ENCODE measurements around the gene DPYSL4.

The DPYSL4 gene

GRCh38 chr10:132176623-132177500 is 9.9 kb upstream of the DPYSL4 start:
- H3K4me2 ChIP-seq (ENCODE audit: low read length), result no peak overlapping the region
- H3K79me2 ChIP-seq (ENCODE audit: control insufficient read depth, low read length), result no peaks in the 10 kb centered on the region
- no peaks in the 10 kb centered on the region for H4K20me1 ChIP-seq (ENCODE audit: control insufficient read depth, insufficient read depth, low read depth, low read length)
- no peak overlapping the region for H3K4me3 ChIP-seq (ENCODE audit: low read length)
- peaks cover 15% of the 10 kb centered on the region; the same call in 1 of the 2 replicates for H3K9me3 ChIP-seq (ENCODE audit: control insufficient read depth, insufficient read depth, low read length)
- H3K27me3 ChIP-seq (ENCODE audit: control insufficient read depth, low read length), result no peaks in the 10 kb centered on the region
- no peaks in the 10 kb centered on the region for H3K9me2 ChIP-seq (replicated peaks; ENCODE audit: control insufficient read depth, low read length)
- no peaks in the 10 kb centered on the region for H3K36me3 ChIP-seq (ENCODE audit: control insufficient read depth, low read length)
- no peaks in the 10 kb centered on the region for H3K4me1 ChIP-seq (ENCODE audit: control insufficient read depth, low read length)
- TF ChIP-seq EZH2phosphoT487 (IDR thresholded peaks at IDR 0.05; ENCODE audit: borderline replicate concordance, low read length) (no peak), CTCF (IDR thresholded peaks at IDR 0.05; ENCODE audit: low read depth, low read length, poor library complexity, severe bottlenecking) (no peak)
- no peak overlapping the region for H3K27ac ChIP-seq (ENCODE audit: low read depth, low read length)
- no peaks in the 10 kb centered on the region for H3F3A ChIP-seq (ENCODE audit: control insufficient read depth, insufficient read depth)

- H3K27me3 ChIP-seq (ENCODE audit: control insufficient read depth, low read length), result no peaks in the 10 kb centered on the region
- TF ChIP-seq CTCF (IDR thresholded peaks at IDR 0.05; ENCODE audit: low read depth, low read length, poor library complexity, severe bottlenecking) (no peak), EZH2phosphoT487 (IDR thresholded peaks at IDR 0.05; ENCODE audit: borderline replicate concordance, low read length) (no peak)
- H3K9me3 ChIP-seq (ENCODE audit: control insufficient read depth, insufficient read depth, low read length), result peaks cover 15% of the 10 kb centered on the region; the same call in 1 of the 2 replicates
- H3K36me3 ChIP-seq (ENCODE audit: control insufficient read depth, low read length), result no peaks in the 10 kb centered on the region
- no peak overlapping the region for H3K27ac ChIP-seq (ENCODE audit: low read depth, low read length)
- no peaks in the 10 kb centered on the region for H3K9me2 ChIP-seq (replicated peaks; ENCODE audit: control insufficient read depth, low read length)
- H4K20me1 ChIP-seq (ENCODE audit: control insufficient read depth, insufficient read depth, low read depth, low read length), result no peaks in the 10 kb centered on the region
- no peaks in the 10 kb centered on the region for H3F3A ChIP-seq (ENCODE audit: control insufficient read depth, insufficient read depth)
- H3K4me3 ChIP-seq (ENCODE audit: low read length), result no peak overlapping the region
- no peaks in the 10 kb centered on the region for H3K4me1 ChIP-seq (ENCODE audit: control insufficient read depth, low read length)
- no peaks in the 10 kb centered on the region for H3K79me2 ChIP-seq (ENCODE audit: control insufficient read depth, low read length)
- no peak overlapping the region for H3K4me2 ChIP-seq (ENCODE audit: low read length)
Observed at GRCh38 chr10:132178046-132178445, 8.7 kb upstream of the DPYSL4 start.

- Histone ChIP-seq H3K79me2 (ENCODE audit: control insufficient read depth, low read length) (no peaks in the 10 kb centered on the region), H3F3A (ENCODE audit: control insufficient read depth, insufficient read depth) (no peaks in the 10 kb centered on the region), H3K9me2 (replicated peaks; ENCODE audit: control insufficient read depth, low read length) (no peaks in the 10 kb centered on the region), H3K4me3 (ENCODE audit: low read length) (no peak overlapping the region), H3K4me2 (ENCODE audit: low read length) (no peak overlapping the region), H3K4me1 (ENCODE audit: control insufficient read depth, low read length) (no peaks in the 10 kb centered on the region), H3K9me3 (ENCODE audit: control insufficient read depth, insufficient read depth, low read length) (peaks cover 11% of the 10 kb centered on the region; the same call in 1 of the 2 replicates), H3K27ac (ENCODE audit: low read depth, low read length) (no peak overlapping the region), H3K36me3 (ENCODE audit: control insufficient read depth, low read length) (no peaks in the 10 kb centered on the region), H3K27me3 (ENCODE audit: control insufficient read depth, low read length) (no peaks in the 10 kb centered on the region), H4K20me1 (ENCODE audit: control insufficient read depth, insufficient read depth, low read depth, low read length) (no peaks in the 10 kb centered on the region)
- TF ChIP-seq EZH2phosphoT487 (IDR thresholded peaks at IDR 0.05; ENCODE audit: borderline replicate concordance, low read length) (no peak), CTCF (IDR thresholded peaks at IDR 0.05; ENCODE audit: low read depth, low read length, poor library complexity, severe bottlenecking) (no peak)
Observed at GRCh38 chr10:132178672-132179545, 7.8 kb upstream of the DPYSL4 start.
